Panc1 (cell line): ENCODE results near the gene SLC36A4.

Source experiments
- CTCF ChIP-seq: fragments of 450-650 bp; IDR thresholded peaks from 2 replicates; pipeline ENCODE4 v1.5.1; 2017; ENCODE audit warnings: mild to moderate bottlenecking
- POLR2AphosphoS5 ChIP-seq: IDR thresholded peaks from 2 replicates; pipeline ENCODE4 v1.6.1; 2012; ENCODE audit warnings: mild to moderate bottlenecking, low read depth, low read length, moderate library complexity
- REST ChIP-seq, 2 experiments: IDR thresholded peaks; 2 replicates each; pipeline ENCODE4 v1.6.1; 2011 to 2012; ENCODE audit warnings: low read depth in 2 of 2, control low read depth in 1 of 2, low read length in 1 of 2, mild to moderate bottlenecking in 1 of 2, moderate library complexity in 1 of 2; ENCODE audit not compliant: insufficient read depth in 1 of 2
- SIN3A ChIP-seq: IDR thresholded peaks from 2 replicates; pipeline ENCODE4 v1.6.1; 2012; ENCODE audit warnings: low read depth, mild to moderate bottlenecking, low read length, moderate library complexity, borderline replicate concordance; ENCODE audit not compliant: insufficient read depth
- TCF7L2 ChIP-seq: IDR thresholded peaks from 2 replicates; pipeline ENCODE4 v1.6.1; 2011; ENCODE audit warnings: mild to moderate bottlenecking, low read depth, low read length, inconsistent platforms

- TF ChIP-seq CTCF (no peak), REST (IDR thresholded peaks at IDR 0.05; ENCODE audit: insufficient read depth in 1 of 2, low read depth in 2 of 2, low read length in 1 of 2) (no peak), POLR2AphosphoS5 (no peak), SIN3A (no peak), TCF7L2 (no peak)
Measured at GRCh38 chr11:93166194-93166593, 31.6 kb downstream of the SLC36A4 start.
